ENCODE measurements around the gene CORIN. TPM values are rescaled to one million over a fixed set of nuclear protein-coding genes. Genes with fewer than 3 reads are reported as not detected.

The CORIN gene
- total and polyA plus RNA-seq, 2 of the 13 experiments (the other 11 are each of a cell fraction or from before 2014, with no cell fraction given), result 0.84 to 1.2 TPM

DNA sequence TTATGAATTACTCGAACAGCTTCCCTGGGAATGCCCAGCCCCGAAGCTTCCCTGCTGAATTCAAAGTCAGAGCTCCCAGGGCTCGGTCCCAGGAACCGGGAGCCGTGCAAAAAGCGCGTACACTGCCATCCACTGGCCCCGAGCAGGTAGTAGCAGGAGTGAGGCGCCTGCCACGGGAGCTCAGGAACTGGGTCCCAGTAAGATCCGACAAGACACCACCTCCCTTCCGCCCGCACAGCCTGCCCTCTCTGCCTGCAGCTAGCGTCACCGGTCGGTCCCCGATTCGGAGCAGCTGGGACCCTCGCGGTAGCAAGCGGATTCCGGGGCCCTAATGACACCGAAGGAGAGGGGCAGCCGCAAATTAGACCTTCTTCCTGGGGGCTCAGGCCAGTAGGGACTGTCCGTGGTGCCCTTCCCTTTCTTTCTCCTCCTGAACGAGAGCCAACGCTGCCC is 1.2 kb downstream of the CORIN start (continued):
- TF ChIP-seq ZNF574 (CRISPR knock-in tag; IDR thresholded peaks at IDR 0.05) (peak; percentile 57), SMAD1 (CRISPR knock-in tag; IDR thresholded peaks at IDR 0.05; ENCODE audit: borderline replicate concordance, low read depth) (no peak), PHF5A (CRISPR knock-in tag; IDR thresholded peaks at IDR 0.05; ENCODE audit: low read depth, unreplicated experiment) (no peak), MTA3 (CRISPR knock-in tag; IDR thresholded peaks at IDR 0.05) (no peak), MAF1 (CRISPR knock-in tag; IDR thresholded peaks at IDR 0.05; ENCODE audit: borderline replicate concordance) (peak; percentile 58; the same call in 1 of the 2 replicates), ZBTB39 (CRISPR knock-in tag; IDR thresholded peaks at IDR 0.05) (no peak), ZNF780A (CRISPR knock-in tag; IDR thresholded peaks at IDR 0.05) (no peak), MYC (CRISPR knock-in tag; IDR thresholded peaks at IDR 0.05; ENCODE audit: borderline replicate concordance) (no peak), MAZ (IDR thresholded peaks at IDR 0.05; ENCODE audit: borderline replicate concordance, low read depth, low read length) (no peak), MAZ (CRISPR knock-in tag; IDR thresholded peaks at IDR 0.05; ENCODE audit: low read depth) (no peak), MXD3 (CRISPR knock-in tag; IDR thresholded peaks at IDR 0.05) (no peak)
- TF ChIP-seq, protein P1, sequence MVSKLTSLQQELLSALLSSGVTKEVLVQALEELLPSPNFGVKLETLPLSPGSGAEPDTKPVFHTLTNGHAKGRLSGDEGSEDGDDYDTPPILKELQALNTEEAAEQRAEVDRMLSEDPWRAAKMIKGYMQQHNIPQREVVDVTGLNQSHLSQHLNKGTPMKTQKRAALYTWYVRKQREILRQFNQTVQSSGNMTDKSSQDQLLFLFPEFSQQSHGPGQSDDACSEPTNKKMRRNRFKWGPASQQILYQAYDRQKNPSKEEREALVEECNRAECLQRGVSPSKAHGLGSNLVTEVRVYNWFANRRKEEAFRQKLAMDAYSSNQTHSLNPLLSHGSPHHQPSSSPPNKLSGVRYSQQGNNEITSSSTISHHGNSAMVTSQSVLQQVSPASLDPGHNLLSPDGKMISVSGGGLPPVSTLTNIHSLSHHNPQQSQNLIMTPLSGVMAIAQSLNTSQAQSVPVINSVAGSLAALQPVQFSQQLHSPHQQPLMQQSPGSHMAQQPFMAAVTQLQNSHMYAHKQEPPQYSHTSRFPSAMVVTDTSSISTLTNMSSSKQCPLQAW (CRISPR knock-in tag; IDR thresholded peaks at IDR 0.05), result 0 out of 2 replicates have a peak, but pooled peaks have one; percentile 48
- TF ChIP-seq, protein P2, sequence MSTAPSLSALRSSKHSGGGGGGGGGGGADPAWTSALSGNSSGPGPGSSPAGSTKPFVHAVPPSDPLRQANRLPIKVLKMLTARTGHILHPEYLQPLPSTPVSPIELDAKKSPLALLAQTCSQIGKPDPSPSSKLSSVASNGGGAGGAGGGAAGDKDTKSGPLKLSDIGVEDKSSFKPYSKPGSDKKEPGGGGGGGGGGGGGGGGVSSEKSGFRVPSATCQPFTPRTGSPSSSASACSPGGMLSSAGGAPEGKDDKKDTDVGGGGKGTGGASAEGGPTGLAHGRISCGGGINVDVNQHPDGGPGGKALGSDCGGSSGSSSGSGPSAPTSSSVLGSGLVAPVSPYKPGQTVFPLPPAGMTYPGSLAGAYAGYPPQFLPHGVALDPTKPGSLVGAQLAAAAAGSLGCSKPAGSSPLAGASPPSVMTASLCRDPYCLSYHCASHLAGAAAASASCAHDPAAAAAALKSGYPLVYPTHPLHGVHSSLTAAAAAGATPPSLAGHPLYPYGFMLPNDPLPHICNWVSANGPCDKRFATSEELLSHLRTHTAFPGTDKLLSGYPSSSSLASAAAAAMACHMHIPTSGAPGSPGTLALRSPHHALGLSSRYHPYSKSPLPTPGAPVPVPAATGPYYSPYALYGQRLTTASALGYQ (CRISPR knock-in tag; IDR thresholded peaks at IDR 0.05), result peak; percentile 39; the same call in 1 of the 2 replicates
- TF ChIP-seq, protein P3, sequence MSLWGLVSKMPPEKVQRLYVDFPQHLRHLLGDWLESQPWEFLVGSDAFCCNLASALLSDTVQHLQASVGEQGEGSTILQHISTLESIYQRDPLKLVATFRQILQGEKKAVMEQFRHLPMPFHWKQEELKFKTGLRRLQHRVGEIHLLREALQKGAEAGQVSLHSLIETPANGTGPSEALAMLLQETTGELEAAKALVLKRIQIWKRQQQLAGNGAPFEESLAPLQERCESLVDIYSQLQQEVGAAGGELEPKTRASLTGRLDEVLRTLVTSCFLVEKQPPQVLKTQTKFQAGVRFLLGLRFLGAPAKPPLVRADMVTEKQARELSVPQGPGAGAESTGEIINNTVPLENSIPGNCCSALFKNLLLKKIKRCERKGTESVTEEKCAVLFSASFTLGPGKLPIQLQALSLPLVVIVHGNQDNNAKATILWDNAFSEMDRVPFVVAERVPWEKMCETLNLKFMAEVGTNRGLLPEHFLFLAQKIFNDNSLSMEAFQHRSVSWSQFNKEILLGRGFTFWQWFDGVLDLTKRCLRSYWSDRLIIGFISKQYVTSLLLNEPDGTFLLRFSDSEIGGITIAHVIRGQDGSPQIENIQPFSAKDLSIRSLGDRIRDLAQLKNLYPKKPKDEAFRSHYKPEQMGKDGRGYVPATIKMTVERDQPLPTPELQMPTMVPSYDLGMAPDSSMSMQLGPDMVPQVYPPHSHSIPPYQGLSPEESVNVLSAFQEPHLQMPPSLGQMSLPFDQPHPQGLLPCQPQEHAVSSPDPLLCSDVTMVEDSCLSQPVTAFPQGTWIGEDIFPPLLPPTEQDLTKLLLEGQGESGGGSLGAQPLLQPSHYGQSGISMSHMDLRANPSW (CRISPR knock-in tag; IDR thresholded peaks at IDR 0.05; ENCODE audit: borderline replicate concordance), result no peak
- TF ChIP-seq, protein P4, sequence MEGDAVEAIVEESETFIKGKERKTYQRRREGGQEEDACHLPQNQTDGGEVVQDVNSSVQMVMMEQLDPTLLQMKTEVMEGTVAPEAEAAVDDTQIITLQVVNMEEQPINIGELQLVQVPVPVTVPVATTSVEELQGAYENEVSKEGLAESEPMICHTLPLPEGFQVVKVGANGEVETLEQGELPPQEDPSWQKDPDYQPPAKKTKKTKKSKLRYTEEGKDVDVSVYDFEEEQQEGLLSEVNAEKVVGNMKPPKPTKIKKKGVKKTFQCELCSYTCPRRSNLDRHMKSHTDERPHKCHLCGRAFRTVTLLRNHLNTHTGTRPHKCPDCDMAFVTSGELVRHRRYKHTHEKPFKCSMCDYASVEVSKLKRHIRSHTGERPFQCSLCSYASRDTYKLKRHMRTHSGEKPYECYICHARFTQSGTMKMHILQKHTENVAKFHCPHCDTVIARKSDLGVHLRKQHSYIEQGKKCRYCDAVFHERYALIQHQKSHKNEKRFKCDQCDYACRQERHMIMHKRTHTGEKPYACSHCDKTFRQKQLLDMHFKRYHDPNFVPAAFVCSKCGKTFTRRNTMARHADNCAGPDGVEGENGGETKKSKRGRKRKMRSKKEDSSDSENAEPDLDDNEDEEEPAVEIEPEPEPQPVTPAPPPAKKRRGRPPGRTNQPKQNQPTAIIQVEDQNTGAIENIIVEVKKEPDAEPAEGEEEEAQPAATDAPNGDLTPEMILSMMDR (CRISPR knock-in tag; IDR thresholded peaks at IDR 0.05), result peak; percentile 94

All from HepG2 (cell line).